Muscle layer of colon (tissue), 2 donors: ENCODE results near the gene DEPDC7.
A peak's percentile ranks its signal among the peaks of the same experiment; 100 is the strongest.

Experiments used
- H3K27ac ChIP-seq: one replicate; pipeline ENCODE4 v1.7.0; 2013; ENCODE audit warnings: low read depth, mild to moderate bottlenecking, low read length, moderate library complexity
- H3K27me3 ChIP-seq, 2 donors: one replicate each; pipeline ENCODE4 v1.7.0; 2013; ENCODE audit warnings: low read length in 2 of 2, mild to moderate bottlenecking in 2 of 2; ENCODE audit not compliant: insufficient read depth in 2 of 2, control insufficient read depth in 1 of 2
- H3K36me3 ChIP-seq: one replicate; pipeline ENCODE4 v1.7.0; 2013; ENCODE audit warnings: mild to moderate bottlenecking, low read length; ENCODE audit not compliant: insufficient read depth
- H3K4me1 ChIP-seq: one replicate; pipeline ENCODE4 v1.7.0; 2013; ENCODE audit warnings: mild to moderate bottlenecking, low read length; ENCODE audit not compliant: insufficient read depth
- H3K4me3 ChIP-seq, 2 donors: one replicate each; pipeline ENCODE4 v1.7.0; 2013; ENCODE audit warnings: low read length in 2 of 2, low read depth in 1 of 2, mild to moderate bottlenecking in 1 of 2, moderate library complexity in 1 of 2
- H3K9ac ChIP-seq: one replicate; pipeline ENCODE4 v1.7.0; 2013; ENCODE audit warnings: low read length
- H3K9me3 ChIP-seq: one replicate; pipeline ENCODE4 v1.7.0; 2013; ENCODE audit warnings: mild to moderate bottlenecking, low read length
- donor health status: abdominal sarcoma.
- donor health status: Adenocarcinoma of cecum.

DEPDC7 gene

GRCh38 chr11:33001281-33001680 lies 14.4 kb upstream of the DEPDC7 start:
- Histone ChIP-seq H3K9ac (no peak overlapping the region), H3K9me3 (no peaks in the 10 kb centered on the region), H3K27ac (no peak overlapping the region), H3K4me3 (no peak overlapping the region), H3K27me3 (no peaks in the 10 kb centered on the region), H3K36me3 (no peaks in the 10 kb centered on the region), H3K4me1 (no peaks in the 10 kb centered on the region)

GRCh38 chr11:33001751-33002542 lies 13.7 kb upstream of the DEPDC7 start:
- H3K36me3 ChIP-seq, result no peaks in the 10 kb centered on the region
- H3K4me1 ChIP-seq, result no peaks in the 10 kb centered on the region
- no peak overlapping the region for H3K27ac ChIP-seq
- no peaks in the 10 kb centered on the region for H3K27me3 ChIP-seq
- no peak overlapping the region for H3K4me3 ChIP-seq
- no peak overlapping the region for H3K9ac ChIP-seq
- H3K9me3 ChIP-seq, result no peaks in the 10 kb centered on the region

GRCh38 chr11:33005175-33005574 lies 10.5 kb upstream of the DEPDC7 start:
- no peaks in the 10 kb centered on the region for H3K4me1 ChIP-seq
- no peak overlapping the region for H3K9ac ChIP-seq
- no peaks in the 10 kb centered on the region for H3K36me3 ChIP-seq
- no peak overlapping the region for H3K4me3 ChIP-seq
- H3K27me3 ChIP-seq, result no peaks in the 10 kb centered on the region
- no peaks in the 10 kb centered on the region for H3K9me3 ChIP-seq
- no peak overlapping the region for H3K27ac ChIP-seq

- H3K9ac ChIP-seq, result no peak overlapping the region
- no peaks in the 10 kb centered on the region for H3K4me1 ChIP-seq
- no peaks in the 10 kb centered on the region for H3K27me3 ChIP-seq
- H3K4me3 ChIP-seq, result no peak overlapping the region
- no peaks in the 10 kb centered on the region for H3K36me3 ChIP-seq
- no peaks in the 10 kb centered on the region for H3K9me3 ChIP-seq
- no peak overlapping the region for H3K27ac ChIP-seq
Measured at GRCh38 chr11:33006010-33006409, 9.7 kb upstream of the DEPDC7 start.

- no peaks in the 10 kb centered on the region for H3K27me3 ChIP-seq
- H3K9ac ChIP-seq, result no peak overlapping the region
- H3K4me1 ChIP-seq, result peaks cover 17% of the 10 kb centered on the region
- no peak overlapping the region for H3K4me3 ChIP-seq
- no peak overlapping the region for H3K27ac ChIP-seq
- no peaks in the 10 kb centered on the region for H3K36me3 ChIP-seq
- no peaks in the 10 kb centered on the region for H3K9me3 ChIP-seq
Measured at GRCh38 chr11:33013755-33014154, 1.9 kb upstream of the DEPDC7 start.

- Histone ChIP-seq H3K9ac (peak overlapping the region; percentile 11), H3K27me3 (no peaks in the 10 kb centered on the region), H3K36me3 (no peaks in the 10 kb centered on the region), H3K27ac (peak overlapping the region; percentile 10), H3K4me3 (peak overlapping the region; percentile 57 to 62), H3K9me3 (no peaks in the 10 kb centered on the region), H3K4me1 (peaks cover 17% of the 10 kb centered on the region)
Measured at GRCh38 chr11:33016654-33017053, 976 bp downstream of the DEPDC7 start.

- Histone ChIP-seq H3K27ac (no peak overlapping the region), H3K4me3 (no peak overlapping the region)
Measured at GRCh38 chr11:33017478-33017877, 1.8 kb downstream of the DEPDC7 start.

GRCh38 chr11:33017965-33018364 lies 2.3 kb downstream of the DEPDC7 start:
- Histone ChIP-seq H3K36me3 (no peaks in the 10 kb centered on the region), H3K4me1 (peaks cover 17% of the 10 kb centered on the region), H3K27me3 (no peaks in the 10 kb centered on the region), H3K9me3 (no peaks in the 10 kb centered on the region), H3K9ac (no peak overlapping the region), H3K4me3 (no peak overlapping the region), H3K27ac (no peak overlapping the region)

More at GRCh38 chr11:33017478-33017877, 1.8 kb downstream of the DEPDC7 start:
- no peak overlapping the region for H3K9ac ChIP-seq
- H3K9me3 ChIP-seq, result no peaks in the 10 kb centered on the region
- H3K36me3 ChIP-seq, result no peaks in the 10 kb centered on the region
- no peaks in the 10 kb centered on the region for H3K27me3 ChIP-seq
- H3K4me1 ChIP-seq, result peaks cover 17% of the 10 kb centered on the region

GRCh38 chr11:33018840-33019239 lies 3.2 kb downstream of the DEPDC7 start:
- Histone ChIP-seq H3K4me1 (peaks cover 17% of the 10 kb centered on the region), H3K27ac (no peak overlapping the region), H3K36me3 (no peaks in the 10 kb centered on the region), H3K4me3 (no peak overlapping the region), H3K9me3 (no peaks in the 10 kb centered on the region), H3K9ac (no peak overlapping the region), H3K27me3 (no peaks in the 10 kb centered on the region)

GRCh38 chr11:33021501-33021900 lies 5.8 kb downstream of the DEPDC7 start:
- Histone ChIP-seq H3K36me3 (no peaks in the 10 kb centered on the region), H3K9me3 (no peaks in the 10 kb centered on the region), H3K4me1 (peaks cover 14% of the 10 kb centered on the region), H3K4me3 (no peak overlapping the region), H3K9ac (no peak overlapping the region), H3K27ac (no peak overlapping the region), H3K27me3 (no peaks in the 10 kb centered on the region)

- Histone ChIP-seq H3K4me3 (no peak overlapping the region), H3K27ac (no peak overlapping the region), H3K36me3 (no peaks in the 10 kb centered on the region), H3K9me3 (no peaks in the 10 kb centered on the region), H3K9ac (no peak overlapping the region), H3K27me3 (no peaks in the 10 kb centered on the region), H3K4me1 (peaks cover 10% of the 10 kb centered on the region)
Measured at GRCh38 chr11:33021937-33022336, 6.3 kb downstream of the DEPDC7 start.

- no peaks in the 10 kb centered on the region for H3K36me3 ChIP-seq
- no peak overlapping the region for H3K9ac ChIP-seq
- H3K27ac ChIP-seq, result no peak overlapping the region
Measured at GRCh38 chr11:33025339-33025722, 9.7 kb downstream of the DEPDC7 start.

More at GRCh38 chr11:33025339-33025722, 9.7 kb downstream of the DEPDC7 start:
- no peak overlapping the region for H3K4me3 ChIP-seq
- H3K9me3 ChIP-seq, result no peaks in the 10 kb centered on the region
- H3K27me3 ChIP-seq, result no peaks in the 10 kb centered on the region
- H3K4me1 ChIP-seq, result no peaks in the 10 kb centered on the region
